ENCODE measurements around the gene ITGB3.
"Not testable (repeated sequence)": the region's sequence is repeated elsewhere in the genome, so short reads cannot be mapped to it uniquely, and the experiment has no call there.

Gene ITGB3

GRCh38 chr17:47246120-47246519 is 7.5 kb upstream of the ITGB3 start:
- DNase-seq, result no peak

- DNase-seq, result no peak
Observed at GRCh38 chr17:47250855-47251254, 2.8 kb upstream of the ITGB3 start.

- DNase-seq, result no peak
Observed at GRCh38 chr17:47251421-47251940, 2.1 kb upstream of the ITGB3 start.

GRCh38 chr17:47252209-47252608 is 1.4 kb upstream of the ITGB3 start:
- DNase-seq, result no peak

- no peak for DNase-seq
Observed at GRCh38 chr17:47252766-47253512, 688 bp upstream of the ITGB3 start.

- DNase-seq, result no peak
Observed at GRCh38 chr17:47254403-47254943, 846 bp downstream of the ITGB3 start.

GRCh38 chr17:47257651-47258339 is 4.2 kb downstream of the ITGB3 start:
- no peak for DNase-seq

GRCh38 chr17:47262586-47262985 is 9.0 kb downstream of the ITGB3 start:
- DNase-seq, result no peak

- DNase-seq, result no peak
Observed at GRCh38 chr17:47264166-47264565, 10.5 kb downstream of the ITGB3 start.

- DNase-seq, result no peak
Observed at GRCh38 chr17:47265983-47266541, 12.4 kb downstream of the ITGB3 start.

- DNase-seq, result no peak
Observed at GRCh38 chr17:47266782-47267181, 13.2 kb downstream of the ITGB3 start.

- DNase-seq, result peak in 1 of 14 donors; percentile 22
Observed at GRCh38 chr17:47267354-47267828, 13.8 kb downstream of the ITGB3 start.

GRCh38 chr17:47268964-47269363 is 15.3 kb downstream of the ITGB3 start:
- DNase-seq, result not testable (repeated sequence)

- DNase-seq, result not testable (repeated sequence)
Observed at GRCh38 chr17:47269561-47270280, 16.1 kb downstream of the ITGB3 start.

GRCh38 chr17:47270946-47271705 is 17.5 kb downstream of the ITGB3 start:
- no peak for DNase-seq

GRCh38 chr17:47272491-47272890 is 18.9 kb downstream of the ITGB3 start:
- DNase-seq, result no peak

GRCh38 chr17:47273245-47273644 is 19.6 kb downstream of the ITGB3 start:
- no peak for DNase-seq

GRCh38 chr17:47274319-47275069 is 20.9 kb downstream of the ITGB3 start:
- no peak for DNase-seq

- DNase-seq, result no peak
Observed at GRCh38 chr17:47275245-47275984, 21.8 kb downstream of the ITGB3 start.

GRCh38 chr17:47276444-47276843 is 22.8 kb downstream of the ITGB3 start:
- DNase-seq, result no peak
